Neural cell (in vitro differentiated cells): ENCODE measurements around the gene KDM8. TPM values are rescaled to one million over a fixed set of nuclear protein-coding genes. Genes with fewer than 3 reads are reported as not detected.

ENCODE experiments used
- H2AFZ ChIP-seq: fragments of 200-600, 300-800 bp; sonication (generic), shearing (Covaris generic); 2 replicates; pipeline ENCODE4 v1.6.0; 2014; ENCODE audit warnings: low read depth, mild to moderate bottlenecking, antibody characterized with exemption, low read length, moderate library complexity
- H3F3A ChIP-seq: fragments of 200-600 bp; shearing (Covaris generic); 2 replicates; pipeline ENCODE4 v1.6.1; 2016; ENCODE audit warnings: mild to moderate bottlenecking, moderate library complexity, mixed read lengths, antibody characterized with exemption, low read length; ENCODE audit not compliant: insufficient read depth, poor library complexity, severe bottlenecking
- H3K27ac ChIP-seq: fragments of 200-600, 300-800 bp; sonication (generic), shearing (Covaris generic); 2 replicates; pipeline ENCODE4 v1.5.1; 2014; ENCODE audit warnings: mild to moderate bottlenecking, low read length, moderate library complexity
- H3K27me3 ChIP-seq: fragments of 300-800, 200-600 bp; sonication (generic), shearing (Covaris generic); 2 replicates; pipeline ENCODE4 v1.6.0; 2014; ENCODE audit warnings: mild to moderate bottlenecking, low read depth, low read length, moderate library complexity; ENCODE audit not compliant: insufficient read depth
- H3K36me3 ChIP-seq: fragments of 300-800, 200-600 bp; sonication (generic), shearing (Covaris generic); 2 replicates; pipeline ENCODE4 v1.5.1; 2014; ENCODE audit warnings: mild to moderate bottlenecking, antibody characterized with exemption, low read length, moderate library complexity; ENCODE audit not compliant: insufficient read depth
- H3K4me2 ChIP-seq: fragments of 300-800, 200-600 bp; sonication (generic), shearing (Covaris generic); 2 replicates; pipeline ENCODE4 v1.6.0; 2014; ENCODE audit warnings: mild to moderate bottlenecking, low read length
- H3K4me3 ChIP-seq: fragments of 300-800, 200-600 bp; sonication (generic), shearing (Covaris generic); 2 replicates; pipeline ENCODE4 v1.5.1; 2014; ENCODE audit warnings: mild to moderate bottlenecking, low read length, moderate library complexity
- H3K79me2 ChIP-seq: fragments of 200-600 bp; shearing (Covaris generic); replicated peaks from 2 replicates; pipeline ENCODE4 v1.6.0; 2014; ENCODE audit warnings: mild to moderate bottlenecking, low read length, moderate library complexity; ENCODE audit not compliant: insufficient read depth
- H3K9ac ChIP-seq: fragments of 300-800, 200-600 bp; sonication (generic), shearing (Covaris generic); 2 replicates; pipeline ENCODE4 v1.6.1; 2016; ENCODE audit warnings: mild to moderate bottlenecking, low read length, mixed read lengths
- H3K9me2 ChIP-seq: fragments of 200-600 bp; shearing (Covaris generic); 2 replicates; pipeline ENCODE4 v1.6.1; 2016; ENCODE audit warnings: mild to moderate bottlenecking, low read length, mixed read lengths; ENCODE audit not compliant: insufficient read depth
- H3K9me3 ChIP-seq: fragments of 200-600, 300-800 bp; sonication (generic), shearing (Covaris generic); 2 replicates; pipeline ENCODE4 v1.6.1; 2016; ENCODE audit warnings: mild to moderate bottlenecking, mixed run types, low read length, moderate library complexity, mixed read lengths
- H4K20me1 ChIP-seq: fragments of 200-600 bp; shearing (Covaris generic); 2 replicates; pipeline ENCODE4 v1.6.1; 2016; ENCODE audit warnings: mild to moderate bottlenecking, mixed run types; ENCODE audit not compliant: insufficient read depth
- CTCF ChIP-seq: fragments of 450-650 bp; IDR thresholded peaks from 2 replicates; pipeline ENCODE4 v1.5.1; 2014; ENCODE audit warnings: antibody characterized with exemption, mild to moderate bottlenecking, moderate library complexity; ENCODE audit not compliant: poor library complexity, severe bottlenecking
- EP300 ChIP-seq: fragments of 450-650 bp; conservative IDR thresholded peaks from 2 replicates; pipeline ENCODE4 v1.6.1; 2014; ENCODE audit warnings: antibody characterized with exemption, mild to moderate bottlenecking, moderate library complexity; ENCODE audit not compliant: poor library complexity, severe bottlenecking
- EZH2 ChIP-seq: fragments of 200-600, 300-800 bp; shearing (Covaris generic), sonication (generic); IDR thresholded peaks from 2 replicates; pipeline ENCODE4 v1.6.1; 2014; ENCODE audit warnings: antibody characterized with exemption, low read length, borderline replicate concordance, mild to moderate bottlenecking; ENCODE audit not compliant: insufficient read depth, poor library complexity, severe bottlenecking
- MXI1 ChIP-seq: fragments of 450-650 bp; conservative IDR thresholded peaks from 2 replicates; pipeline ENCODE4 v1.6.1; 2014; ENCODE audit warnings: antibody characterized with exemption, mild to moderate bottlenecking; ENCODE audit not compliant: poor library complexity, severe bottlenecking
- POLR2AphosphoS5 ChIP-seq: IDR thresholded peaks from 2 replicates; pipeline ENCODE4 v1.6.1; 2012
- RAD21 ChIP-seq: fragments of 450-650 bp; conservative IDR thresholded peaks from 2 replicates; pipeline ENCODE4 v1.6.1; 2014; ENCODE audit warnings: antibody characterized with exemption, mild to moderate bottlenecking, moderate library complexity
- REST ChIP-seq: IDR thresholded peaks from 2 replicates; pipeline ENCODE4 v1.6.1; 2012; ENCODE audit warnings: borderline replicate concordance
- SMC3 ChIP-seq: fragments of 450-650 bp; conservative IDR thresholded peaks from 2 replicates; pipeline ENCODE4 v1.6.1; 2014; ENCODE audit warnings: antibody characterized with exemption, mild to moderate bottlenecking, moderate library complexity; ENCODE audit not compliant: poor library complexity
- TAF1 ChIP-seq: IDR thresholded peaks from 2 replicates; pipeline ENCODE4 v1.6.1; 2012; ENCODE audit warnings: low read depth
- polyA plus RNA-seq: library from polyadenylated mRNA; depleted of rRNA; stranded (reverse); fragments of >200 nt; gene quantifications from 2 replicates; pipeline ENCODE4 v1.2.3, GENCODE V29; 2014

The KDM8 gene
- polyA plus RNA-seq, 1 donor from 2014 or later: 4.0 TPM

- Histone ChIP-seq H3K36me3 (no peaks in the 10 kb centered on the region), H3F3A (no peaks in the 10 kb centered on the region), H3K27me3 (no peaks in the 10 kb centered on the region), H3K27ac (no peak overlapping the region), H3K9me2 (no peaks in the 10 kb centered on the region), H3K9ac (no peak overlapping the region), H3K4me3 (no peak overlapping the region), H3K4me2 (no peak overlapping the region), H3K79me2 (no peaks in the 10 kb centered on the region), H4K20me1 (no peaks in the 10 kb centered on the region), H2AFZ (no peak overlapping the region), H3K9me3 (peaks cover 4% of the 10 kb centered on the region)
- TF ChIP-seq RAD21 (no peak), REST (no peak), MXI1 (no peak), EP300 (no peak), SMC3 (no peak), POLR2AphosphoS5 (no peak), TAF1 (no peak), CTCF (no peak), EZH2 (no peak)
Observed at GRCh38 chr16:27168790-27169189, 34.5 kb upstream of the KDM8 start.

- Histone ChIP-seq H3K36me3 (no peaks in the 10 kb centered on the region), H2AFZ (no peak overlapping the region), H3K9ac (no peak overlapping the region), H4K20me1 (no peaks in the 10 kb centered on the region), H3K79me2 (no peaks in the 10 kb centered on the region), H3K9me3 (peaks cover 4% of the 10 kb centered on the region), H3K27ac (no peak overlapping the region), H3K4me3 (no peak overlapping the region), H3F3A (no peaks in the 10 kb centered on the region), H3K4me2 (no peak overlapping the region), H3K9me2 (no peaks in the 10 kb centered on the region), H3K27me3 (no peaks in the 10 kb centered on the region)
- TF ChIP-seq REST: no peak
- no peak for TF ChIP-seq TAF1
- TF ChIP-seq CTCF: peak; percentile 35
Observed at GRCh38 chr16:27169511-27170071, 33.7 kb upstream of the KDM8 start.
